Mesothelial cell of epicardium (in vitro differentiated cells): Measurements from ENCODE around the gene IL12A. TPM values are rescaled to one million over a fixed set of nuclear protein-coding genes. Genes with fewer than 3 reads are reported as not detected.

Experiments used
- DNase-seq, 2 experiments: peaks; one replicate each; pipeline ENCODE4 v3.0.0; 2021; ENCODE audit warnings: low spot score in 2 of 2; ENCODE audit not compliant: unreplicated experiment in 2 of 2
- H3K27ac Mint-ChIP-seq: 2 replicates; pipeline ENCODE4 v1.8.0; 2021; ENCODE audit warnings: mixed read lengths
- H3K27me3 Mint-ChIP-seq: 2 replicates; pipeline ENCODE4 v1.8.0; 2021; ENCODE audit warnings: low read depth, mixed read lengths
- H3K36me3 Mint-ChIP-seq: 2 replicates; pipeline ENCODE4 v1.8.0; 2021; ENCODE audit warnings: mixed read lengths
- H3K4me1 Mint-ChIP-seq: 2 replicates; pipeline ENCODE4 v1.8.0; 2021; ENCODE audit warnings: mixed read lengths
- H3K4me3 Mint-ChIP-seq: 2 replicates; pipeline ENCODE4 v1.8.0; 2021; ENCODE audit warnings: mild to moderate bottlenecking, moderate library complexity, mixed read lengths
- H3K9me3 Mint-ChIP-seq: 2 replicates; pipeline ENCODE4 v1.8.0; 2021; ENCODE audit warnings: mixed read lengths
- total RNA-seq: library from RNA; stranded (reverse); gene quantifications from 3 replicates; pipeline ENCODE4 v1.2.1, GENCODE V29; 2021
- TF ChIP-seq, protein P1 (sequence below): fragments of 200-600 bp; sonication (generic); IDR thresholded peaks from one replicate; pipeline ENCODE4 v1.5.0; 2021; ENCODE audit warnings: antibody characterized with exemption; ENCODE audit not compliant: unreplicated experiment

The IL12A gene
- total RNA-seq, 1 donor from 2014 or later = not detected

DNA sequence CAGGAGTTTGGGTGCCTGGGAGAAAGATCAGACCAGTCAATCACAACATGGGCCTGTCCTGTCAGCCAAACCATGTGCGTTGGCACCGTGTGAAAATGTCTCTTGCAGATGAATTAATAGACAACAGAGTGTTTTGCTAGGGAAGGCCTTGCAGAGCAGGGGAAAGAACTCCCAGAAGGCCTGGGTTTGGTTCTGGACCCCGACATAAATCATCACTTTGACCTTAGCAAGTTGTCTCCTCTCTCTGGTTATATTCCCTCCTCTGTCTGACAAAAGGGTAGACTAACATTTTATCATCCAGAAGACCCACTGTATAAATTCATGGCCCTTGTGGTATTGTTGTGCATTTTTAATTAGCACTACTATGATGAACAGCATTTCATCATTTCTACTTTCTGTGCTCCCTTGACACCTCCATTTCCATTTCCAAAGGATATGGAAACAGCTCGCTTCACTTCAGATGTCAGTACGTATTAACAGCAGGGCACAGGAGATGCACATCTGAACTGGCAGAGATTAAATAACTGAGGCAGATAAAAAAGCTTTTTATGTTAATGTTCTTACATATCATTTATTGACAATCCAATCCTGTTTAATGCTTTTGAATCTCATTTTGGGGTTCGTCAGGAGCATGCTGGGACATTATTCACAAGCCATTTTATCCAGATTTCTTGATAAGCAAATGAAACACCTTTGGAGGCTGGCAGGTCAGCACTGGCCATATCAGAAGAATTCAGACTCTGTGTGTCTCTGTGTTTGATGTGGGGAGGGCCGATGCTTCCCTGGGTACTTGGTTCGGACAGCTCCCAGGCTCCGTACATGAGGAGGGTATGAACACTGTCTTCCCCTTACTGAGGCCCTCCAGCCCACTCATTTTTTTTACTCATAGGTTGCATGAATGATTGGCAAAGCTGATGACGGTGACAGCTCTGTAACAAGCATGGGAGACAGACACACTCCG, 28.2 kb upstream of the IL12A start:
- H3K27ac Mint-ChIP-seq = no peak overlapping the region
- peaks cover 12% of the 10 kb centered on the region for H3K27me3 Mint-ChIP-seq
- H3K36me3 Mint-ChIP-seq = no peaks in the 10 kb centered on the region
- no peak overlapping the region for H3K4me3 Mint-ChIP-seq
- no peaks in the 10 kb centered on the region for H3K4me1 Mint-ChIP-seq
- peaks cover 10% of the 10 kb centered on the region for H3K9me3 Mint-ChIP-seq
- TF ChIP-seq, protein P1, sequence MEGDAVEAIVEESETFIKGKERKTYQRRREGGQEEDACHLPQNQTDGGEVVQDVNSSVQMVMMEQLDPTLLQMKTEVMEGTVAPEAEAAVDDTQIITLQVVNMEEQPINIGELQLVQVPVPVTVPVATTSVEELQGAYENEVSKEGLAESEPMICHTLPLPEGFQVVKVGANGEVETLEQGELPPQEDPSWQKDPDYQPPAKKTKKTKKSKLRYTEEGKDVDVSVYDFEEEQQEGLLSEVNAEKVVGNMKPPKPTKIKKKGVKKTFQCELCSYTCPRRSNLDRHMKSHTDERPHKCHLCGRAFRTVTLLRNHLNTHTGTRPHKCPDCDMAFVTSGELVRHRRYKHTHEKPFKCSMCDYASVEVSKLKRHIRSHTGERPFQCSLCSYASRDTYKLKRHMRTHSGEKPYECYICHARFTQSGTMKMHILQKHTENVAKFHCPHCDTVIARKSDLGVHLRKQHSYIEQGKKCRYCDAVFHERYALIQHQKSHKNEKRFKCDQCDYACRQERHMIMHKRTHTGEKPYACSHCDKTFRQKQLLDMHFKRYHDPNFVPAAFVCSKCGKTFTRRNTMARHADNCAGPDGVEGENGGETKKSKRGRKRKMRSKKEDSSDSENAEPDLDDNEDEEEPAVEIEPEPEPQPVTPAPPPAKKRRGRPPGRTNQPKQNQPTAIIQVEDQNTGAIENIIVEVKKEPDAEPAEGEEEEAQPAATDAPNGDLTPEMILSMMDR = no peak
- no peak for DNase-seq

DNA sequence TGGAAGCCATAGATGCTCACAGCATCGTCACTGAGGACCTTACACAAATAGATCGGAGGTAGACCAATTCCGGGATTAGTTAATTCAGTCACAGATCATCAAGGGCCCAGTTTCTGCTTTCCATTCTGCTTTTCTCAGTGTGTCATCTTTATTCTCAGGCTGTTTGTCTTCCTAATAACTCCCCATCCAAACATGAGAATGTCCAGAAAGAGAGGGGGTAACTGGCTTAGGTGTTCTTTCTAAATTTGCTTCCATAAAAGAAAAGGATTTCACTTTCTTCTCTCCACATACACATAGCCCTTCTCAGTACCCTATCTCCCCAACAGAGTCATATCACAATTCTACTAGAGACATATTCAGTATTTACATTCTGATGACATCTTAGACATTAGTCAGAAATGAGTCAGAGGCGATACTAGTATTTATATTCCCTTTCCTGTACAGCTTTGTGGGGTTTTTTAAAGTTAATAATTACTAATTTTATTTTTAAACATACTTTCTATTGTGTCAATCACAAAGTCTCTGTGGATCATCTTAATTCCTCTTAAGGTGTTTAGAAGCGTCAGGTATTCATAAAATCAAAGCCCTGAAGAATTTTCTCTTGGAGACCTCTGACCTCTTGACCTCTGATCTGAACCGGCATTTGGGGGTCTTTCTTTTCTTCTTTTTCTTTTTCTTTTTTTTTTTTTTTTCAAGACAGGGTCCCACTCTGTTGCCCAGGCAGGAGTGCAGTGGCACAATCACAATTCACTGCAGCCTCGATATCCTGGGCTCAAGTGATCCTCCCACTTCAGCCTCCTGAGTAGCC, 24.3 kb upstream of the IL12A start:
- Mint-ChIP-seq H3K4me1 (no peaks in the 10 kb centered on the region), H3K27ac (no peak overlapping the region), H3K9me3 (no peaks in the 10 kb centered on the region), H3K27me3 (no peaks in the 10 kb centered on the region), H3K36me3 (no peaks in the 10 kb centered on the region), H3K4me3 (no peak overlapping the region)
- TF ChIP-seq, protein P1 = no peak
- no peak for DNase-seq

DNA sequence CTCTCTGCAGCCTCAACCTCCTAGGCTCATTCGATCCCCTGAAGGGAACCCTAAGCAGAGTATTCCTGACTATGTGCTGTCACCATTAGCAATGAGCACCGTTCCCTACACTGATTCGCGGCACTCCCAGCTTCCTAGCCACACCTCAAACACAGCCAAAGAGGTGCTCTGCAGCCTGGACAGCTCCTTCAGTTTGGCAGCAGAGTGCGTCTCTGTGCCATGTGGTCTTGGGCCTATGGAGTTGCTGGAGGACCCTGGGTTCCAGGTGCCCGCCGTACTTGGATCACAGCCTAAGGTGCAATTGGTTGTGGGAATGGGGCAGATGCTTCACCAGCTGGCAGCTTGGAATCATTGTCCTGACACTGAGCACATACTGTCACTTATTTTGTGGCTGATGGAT, 17.3 kb upstream of the IL12A start:
- peaks cover 7% of the 10 kb centered on the region for H3K27me3 Mint-ChIP-seq
- H3K9me3 Mint-ChIP-seq = no peaks in the 10 kb centered on the region
- H3K4me3 Mint-ChIP-seq = no peak overlapping the region
- TF ChIP-seq, protein P1 = no peak
- no peak for DNase-seq
- no peaks in the 10 kb centered on the region for H3K36me3 Mint-ChIP-seq
- no peak overlapping the region for H3K27ac Mint-ChIP-seq
- no peaks in the 10 kb centered on the region for H3K4me1 Mint-ChIP-seq

DNA sequence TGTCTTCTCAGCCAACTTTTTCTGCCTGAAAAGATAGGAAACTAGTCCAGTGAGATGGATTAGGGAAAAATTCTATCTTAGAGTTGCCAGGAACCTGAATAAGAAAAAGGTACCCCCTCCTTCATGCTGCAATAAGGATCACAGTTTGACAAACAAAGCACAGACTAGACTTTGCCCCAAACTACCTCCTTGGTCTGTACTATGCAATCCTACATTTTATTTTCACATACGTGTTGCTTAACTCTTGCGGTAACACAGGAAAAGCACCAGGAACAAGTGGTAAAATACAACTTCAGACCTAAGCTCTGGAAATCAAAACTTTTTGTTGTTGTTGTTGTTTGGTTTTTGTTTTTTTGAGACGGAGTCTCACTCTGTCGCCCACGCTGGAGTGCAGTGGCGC, 11.3 kb upstream of the IL12A start:
- no peaks in the 10 kb centered on the region for H3K4me1 Mint-ChIP-seq

DNA sequence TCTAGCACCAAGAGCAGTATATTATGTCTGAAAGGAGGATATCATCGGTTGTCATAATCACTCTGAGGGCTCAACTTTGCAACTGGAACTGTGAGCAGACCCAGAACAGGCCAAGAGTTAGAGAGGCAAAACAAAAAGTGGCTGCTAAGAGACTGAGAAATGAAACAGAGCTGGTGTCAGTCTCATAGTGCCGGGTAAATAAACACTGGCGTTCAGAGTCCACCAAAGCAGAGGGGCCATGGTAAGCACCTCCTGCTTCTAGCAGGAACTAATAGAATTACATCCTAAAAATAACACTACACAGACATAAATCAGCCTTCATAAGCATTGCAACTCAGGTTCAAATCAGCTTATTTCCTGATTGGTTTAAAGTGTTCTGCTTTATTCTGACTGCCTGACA, 10.3 kb upstream of the IL12A start:
- no peak for DNase-seq
- Mint-ChIP-seq H3K9me3 (peaks cover 19% of the 10 kb centered on the region), H3K27ac (no peak overlapping the region), H3K4me1 (no peaks in the 10 kb centered on the region), H3K4me3 (no peak overlapping the region), H3K36me3 (no peaks in the 10 kb centered on the region), H3K27me3 (peaks cover 11% of the 10 kb centered on the region)
- TF ChIP-seq, protein P1 = no peak

More for the DNA sequence above, 11.3 kb upstream of the IL12A start:
- no peak overlapping the region for H3K4me3 Mint-ChIP-seq
- peaks cover 19% of the 10 kb centered on the region for H3K9me3 Mint-ChIP-seq
- TF ChIP-seq, protein P1 = no peak
- DNase-seq = no peak
- H3K27me3 Mint-ChIP-seq = peaks cover 12% of the 10 kb centered on the region
- no peak overlapping the region for H3K27ac Mint-ChIP-seq
- no peaks in the 10 kb centered on the region for H3K36me3 Mint-ChIP-seq
